GM18508 (cell line): Measurements from ENCODE around the gene ACSF3.
"Not testable (repeated sequence)": the region's sequence is repeated elsewhere in the genome, so short reads cannot be mapped to it uniquely, and the experiment has no call there.

Experiments used
- ATAC-seq: cut with Tn5 transposase; IDR thresholded peaks from one replicate; pipeline ENCODE4 v1.9.1; 2021; ENCODE audit warnings: moderate number of reproducible peaks; ENCODE audit not compliant: insufficient read depth, unreplicated experiment

Gene ACSF3

DNA sequence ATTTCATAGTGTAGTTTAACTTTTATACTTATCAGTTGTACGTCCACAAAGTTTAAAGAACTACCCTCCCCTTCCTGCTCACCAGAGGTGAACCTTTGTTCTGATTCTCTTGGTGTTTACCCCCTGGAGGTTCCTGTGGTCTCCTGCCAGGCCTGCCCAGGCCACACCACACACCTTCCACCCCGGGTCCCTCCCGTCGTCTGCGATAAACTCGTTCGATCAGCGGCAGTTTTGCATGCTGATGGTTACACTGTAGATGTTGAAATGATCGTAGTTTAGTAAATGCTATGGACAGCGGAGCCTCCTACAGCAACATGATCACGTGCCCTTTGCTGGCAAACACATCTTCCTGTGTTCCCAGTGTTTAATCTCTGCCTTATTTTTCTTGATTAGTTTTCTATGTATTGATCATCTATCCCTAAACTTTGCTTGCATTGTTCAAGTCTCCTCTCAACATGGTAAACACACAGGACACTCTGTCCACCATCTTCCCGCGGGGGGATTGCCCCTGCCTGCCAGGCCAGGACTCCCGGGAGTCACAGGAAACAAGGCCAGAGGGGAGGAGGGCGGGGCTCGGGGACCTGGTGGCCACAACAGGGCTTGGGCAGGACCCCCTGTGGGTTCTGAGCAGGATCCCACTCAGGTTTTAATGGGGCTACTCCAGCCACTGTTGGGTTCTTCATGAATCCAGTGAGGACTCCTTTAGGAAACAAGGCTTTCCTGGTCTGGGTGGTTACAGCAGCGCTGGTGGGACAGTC lies 2.8 kb upstream of the ACSF3 start:
- no peak for ATAC-seq

DNA sequence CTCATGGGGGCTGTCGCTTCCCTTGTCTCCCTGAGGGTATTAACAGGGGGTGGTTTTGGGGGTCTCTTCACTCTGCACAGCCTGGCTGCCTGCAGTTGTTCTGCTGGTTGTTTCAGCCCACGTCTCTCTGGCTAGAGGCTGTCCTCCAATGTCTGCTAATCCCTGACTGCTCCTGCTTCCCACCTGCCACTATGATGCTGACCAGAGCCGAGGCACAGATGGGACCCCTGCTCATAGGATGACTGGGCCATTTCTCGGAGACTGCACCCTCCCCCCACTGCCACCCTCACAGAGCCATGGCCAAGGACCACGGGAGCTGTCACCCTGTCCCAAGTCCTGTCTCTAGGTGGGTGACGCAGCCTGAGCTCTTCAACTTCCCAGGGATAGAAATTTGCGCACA lies 1.6 kb upstream of the ACSF3 start:
- no peak for ATAC-seq

DNA sequence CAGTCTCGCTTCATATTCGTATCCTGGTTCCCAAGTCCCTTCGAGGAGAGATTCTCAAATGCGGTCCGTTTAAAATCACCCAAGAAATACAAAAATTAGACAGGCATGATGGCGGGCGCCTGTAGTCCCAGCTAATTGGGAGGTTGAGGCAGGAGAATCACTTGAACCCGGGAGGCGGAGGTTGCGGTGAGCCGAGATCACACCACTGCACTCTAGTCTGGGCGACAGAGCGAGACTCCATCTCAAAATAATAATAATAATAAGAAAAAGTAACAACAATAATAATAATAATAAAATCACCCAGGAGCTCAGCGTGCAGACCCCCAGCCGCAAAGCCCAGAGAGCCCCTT lies 425 bp upstream of the ACSF3 start:
- ATAC-seq = not testable (repeated sequence)

DNA sequence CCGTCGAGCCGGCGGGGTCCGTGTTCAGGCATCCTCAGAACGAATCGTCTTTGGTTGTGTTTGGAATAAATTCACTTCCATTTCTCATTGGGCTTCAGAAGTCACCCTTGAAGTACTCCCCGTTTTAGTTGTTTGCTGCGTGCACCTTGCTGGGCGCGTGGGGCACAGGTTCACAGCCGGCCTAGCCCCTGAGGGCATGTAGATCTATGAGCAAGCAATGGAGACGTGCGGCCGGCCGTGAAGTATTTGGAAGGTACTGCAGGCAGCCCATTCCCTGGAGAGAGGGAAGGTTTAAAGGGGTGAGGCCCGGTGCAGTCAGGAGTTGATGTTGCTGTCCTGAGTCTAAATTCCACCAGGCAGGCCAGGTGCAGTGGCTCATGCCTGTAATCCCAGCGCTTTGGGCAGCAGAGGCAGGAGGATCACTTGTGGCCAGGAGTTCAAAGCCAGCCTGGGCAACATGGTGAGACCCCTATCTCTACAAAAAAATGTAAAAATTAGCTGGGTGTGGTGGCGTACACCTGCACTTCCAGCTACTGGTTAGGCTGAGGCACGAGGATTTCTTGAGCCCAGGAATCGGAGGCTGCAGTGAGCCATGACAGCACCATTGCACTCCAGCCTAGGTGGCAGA lies 714 bp downstream of the ACSF3 start:
- ATAC-seq = no peak

DNA sequence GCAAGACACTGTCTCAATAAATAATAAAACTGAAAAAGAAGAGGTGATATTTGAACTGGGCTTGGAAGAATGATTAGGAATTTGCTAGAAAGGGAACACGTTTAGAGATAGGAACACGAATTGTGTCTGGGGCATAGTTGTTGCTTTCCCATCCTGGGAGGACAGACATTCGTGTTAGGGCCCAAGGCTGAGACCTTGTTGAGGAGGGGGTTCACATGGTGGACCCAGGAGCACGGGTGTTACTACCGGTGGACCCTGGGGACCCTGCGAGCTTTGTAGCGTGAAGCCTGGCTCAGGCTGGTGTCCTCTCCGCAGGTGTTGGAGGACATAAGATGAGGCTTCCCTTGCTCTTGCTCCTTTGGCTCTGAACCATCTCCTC lies 1.2 kb downstream of the ACSF3 start:
- ATAC-seq = no peak

DNA sequence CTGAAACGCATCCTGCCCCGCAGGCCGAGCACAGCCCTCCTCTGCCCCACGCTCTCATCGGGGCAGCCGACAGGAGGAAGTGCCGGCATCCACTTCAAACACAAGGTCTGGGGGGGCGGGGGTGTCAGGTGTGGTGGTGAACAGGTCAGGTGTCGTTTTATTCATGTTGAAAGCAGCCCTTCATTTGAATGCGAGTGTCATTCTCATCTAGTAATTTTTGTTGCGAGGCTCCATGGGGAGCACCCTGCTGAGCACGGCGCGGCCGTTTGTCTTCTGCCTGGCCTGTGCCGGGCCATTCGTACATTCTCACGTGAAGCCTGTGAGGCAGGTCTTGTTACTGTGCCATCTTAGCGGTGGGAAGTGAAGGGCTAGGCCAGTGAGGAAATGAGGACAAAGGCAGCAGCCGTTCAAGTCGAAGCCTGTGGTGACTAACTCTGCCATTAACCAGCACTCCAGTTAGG lies 1.9 kb downstream of the ACSF3 start:
- no peak for ATAC-seq

DNA sequence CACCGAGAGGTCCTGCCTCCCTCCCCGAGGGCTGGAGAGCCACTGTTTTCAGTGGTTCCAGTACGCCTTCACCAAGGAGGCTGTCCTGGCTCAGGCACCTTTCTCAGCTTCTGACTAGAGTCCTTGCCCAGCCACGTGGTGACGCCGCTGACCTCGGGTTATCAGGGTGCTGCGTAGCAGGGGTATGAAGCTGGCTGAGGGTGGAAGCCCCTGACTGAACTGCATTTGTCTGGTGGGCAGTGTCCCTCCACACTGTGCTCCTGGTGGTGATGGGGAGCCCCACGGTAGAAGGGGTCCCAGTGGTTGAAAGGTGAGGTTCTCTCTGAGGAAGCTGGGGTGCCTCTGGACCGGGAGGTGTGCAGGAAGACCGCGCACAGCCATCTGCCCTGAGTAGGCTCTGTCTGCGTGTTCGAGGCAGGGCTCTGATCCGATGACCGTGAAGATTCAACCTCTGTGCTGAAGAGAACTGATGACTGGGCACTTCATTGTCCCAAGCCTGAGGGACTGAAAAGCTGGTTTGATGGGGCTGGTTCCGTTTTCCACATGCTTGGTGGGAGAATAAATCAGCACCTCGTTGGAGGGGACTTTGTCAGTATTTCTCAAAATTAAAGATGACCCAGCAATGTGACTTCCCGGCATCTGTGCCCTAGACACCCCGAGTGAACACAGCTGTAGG lies 2.5 kb downstream of the ACSF3 start:
- no peak for ATAC-seq

DNA sequence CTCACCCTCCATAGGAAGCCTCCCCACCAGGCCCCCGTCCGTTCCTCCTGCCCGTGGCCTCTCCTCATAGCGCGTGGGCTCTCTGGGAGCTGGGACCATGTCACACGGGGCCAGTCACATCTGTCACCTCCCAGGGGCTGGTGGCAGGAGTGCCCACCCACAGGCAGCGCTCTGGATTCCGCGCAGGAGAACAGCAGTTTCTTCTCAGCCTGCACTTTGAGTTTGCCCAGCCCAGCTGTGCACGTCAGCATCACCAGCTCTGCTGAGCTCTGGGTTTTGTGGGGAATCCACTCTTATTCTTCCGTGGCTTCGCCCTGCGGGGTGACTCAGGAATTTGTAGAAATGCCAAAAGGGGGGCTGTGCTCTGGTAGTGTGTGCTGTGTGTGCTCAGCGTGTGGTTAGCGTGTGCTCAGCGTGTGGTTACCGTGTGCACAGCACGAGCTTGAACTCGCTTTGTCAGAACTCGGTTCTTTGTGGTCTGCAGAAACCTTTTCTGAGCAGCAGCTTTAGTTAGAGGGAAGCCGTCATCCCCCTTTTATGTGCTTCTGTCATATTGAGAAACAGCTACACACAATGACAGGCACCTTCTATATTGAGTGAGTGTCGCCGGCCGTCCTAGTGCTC lies 3.2 kb downstream of the ACSF3 start:
- no peak for ATAC-seq

DNA sequence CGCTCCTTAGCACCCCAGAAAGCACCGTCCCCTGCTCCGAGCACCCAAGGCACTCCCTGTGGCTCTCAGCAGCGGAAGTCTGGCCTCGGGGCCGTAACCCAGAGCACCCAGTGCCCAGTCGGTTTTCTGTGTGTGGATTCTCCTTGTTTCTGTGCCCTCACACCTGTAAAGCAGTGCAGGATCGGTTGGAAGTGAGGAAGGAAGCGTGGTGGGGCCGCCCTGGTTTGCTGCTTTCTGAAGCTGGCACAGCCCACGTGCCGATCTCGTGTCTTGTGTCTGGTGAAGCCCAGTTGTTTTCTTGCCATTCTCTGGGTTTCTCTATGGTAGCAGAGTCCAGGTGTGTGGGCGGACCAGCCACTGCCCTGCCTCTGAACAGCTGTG lies 3.7 kb downstream of the ACSF3 start:
- no peak for ATAC-seq

DNA sequence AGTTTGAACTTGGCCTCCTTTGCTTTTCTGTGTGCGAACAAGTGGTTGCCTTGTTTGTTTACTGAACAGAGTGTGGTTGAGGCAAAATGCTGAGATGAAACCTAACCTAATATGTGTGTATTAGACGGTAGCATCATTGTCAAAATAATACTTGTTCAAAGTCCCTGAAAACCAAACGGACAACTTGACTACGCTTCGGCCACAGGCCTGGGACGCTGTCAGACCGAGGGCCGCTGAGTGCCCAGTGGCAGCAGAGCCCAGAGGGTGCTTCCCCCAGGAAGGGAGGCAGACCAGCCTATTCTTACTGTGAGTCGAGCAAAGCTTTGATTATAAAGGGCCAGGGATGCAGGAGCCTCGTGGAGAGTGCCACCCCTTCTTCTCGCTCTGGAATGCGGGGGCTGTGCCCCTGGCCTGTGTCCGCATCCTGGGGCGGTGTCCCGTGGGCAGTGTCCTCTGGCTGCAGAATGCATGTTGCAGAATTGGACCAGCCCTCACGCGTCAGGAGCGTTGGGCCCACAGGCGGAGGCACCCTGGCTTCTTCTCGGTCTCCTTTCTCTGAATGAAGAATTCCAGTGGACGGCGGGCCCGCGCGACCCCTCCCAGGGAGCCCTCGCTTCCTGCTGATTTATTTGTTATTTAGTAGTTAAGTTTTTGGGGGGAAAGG lies 5.2 kb downstream of the ACSF3 start:
- ATAC-seq = no peak

DNA sequence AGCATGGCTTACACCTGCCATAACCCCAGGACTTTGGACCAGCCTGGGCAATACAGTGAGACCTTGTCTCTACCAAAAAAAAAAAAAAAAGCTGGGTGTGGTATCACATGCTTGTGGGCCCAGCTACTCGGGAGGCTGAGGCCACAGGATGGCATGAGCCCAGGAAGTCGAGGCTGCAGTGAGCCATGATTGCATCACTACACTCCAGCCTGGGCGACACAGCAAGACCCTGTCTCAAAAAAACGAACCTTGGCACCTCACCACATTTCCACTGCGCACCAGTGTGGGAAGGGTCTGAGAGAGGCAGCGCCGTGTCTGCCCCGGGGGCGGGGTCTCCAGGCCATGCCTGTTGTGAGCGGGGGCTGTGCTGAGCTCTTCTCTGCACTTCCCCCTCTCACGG lies 6.3 kb downstream of the ACSF3 start:
- ATAC-seq = no peak

DNA sequence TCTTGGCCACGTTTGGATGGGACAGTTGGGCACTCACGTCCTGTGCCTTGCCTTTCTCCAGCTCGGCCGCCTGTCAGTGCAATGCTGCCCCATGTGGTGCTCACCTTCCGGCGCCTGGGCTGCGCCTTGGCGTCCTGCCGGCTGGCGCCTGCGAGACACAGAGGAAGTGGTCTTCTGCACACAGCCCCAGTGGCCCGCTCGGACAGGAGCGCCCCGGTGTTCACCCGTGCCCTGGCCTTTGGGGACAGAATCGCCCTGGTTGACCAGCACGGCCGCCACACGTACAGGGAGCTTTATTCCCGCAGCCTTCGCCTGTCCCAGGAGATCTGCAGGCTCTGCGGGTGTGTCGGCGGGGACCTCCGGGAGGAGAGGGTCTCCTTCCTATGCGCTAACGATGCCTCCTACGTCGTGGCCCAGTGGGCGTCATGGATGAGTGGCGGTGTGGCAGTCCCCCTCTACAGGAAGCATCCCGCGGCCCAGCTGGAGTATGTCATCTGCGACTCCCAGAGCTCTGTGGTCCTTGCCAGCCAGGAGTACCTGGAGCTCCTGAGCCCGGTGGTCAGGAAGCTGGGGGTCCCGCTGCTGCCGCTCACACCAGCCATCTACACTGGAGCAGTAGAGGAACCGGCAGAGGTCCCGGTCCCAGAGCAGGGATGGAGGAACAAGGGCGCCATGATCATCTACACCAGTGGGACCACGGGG lies 7.1 kb downstream of the ACSF3 start:
- ATAC-seq = no peak

DNA sequence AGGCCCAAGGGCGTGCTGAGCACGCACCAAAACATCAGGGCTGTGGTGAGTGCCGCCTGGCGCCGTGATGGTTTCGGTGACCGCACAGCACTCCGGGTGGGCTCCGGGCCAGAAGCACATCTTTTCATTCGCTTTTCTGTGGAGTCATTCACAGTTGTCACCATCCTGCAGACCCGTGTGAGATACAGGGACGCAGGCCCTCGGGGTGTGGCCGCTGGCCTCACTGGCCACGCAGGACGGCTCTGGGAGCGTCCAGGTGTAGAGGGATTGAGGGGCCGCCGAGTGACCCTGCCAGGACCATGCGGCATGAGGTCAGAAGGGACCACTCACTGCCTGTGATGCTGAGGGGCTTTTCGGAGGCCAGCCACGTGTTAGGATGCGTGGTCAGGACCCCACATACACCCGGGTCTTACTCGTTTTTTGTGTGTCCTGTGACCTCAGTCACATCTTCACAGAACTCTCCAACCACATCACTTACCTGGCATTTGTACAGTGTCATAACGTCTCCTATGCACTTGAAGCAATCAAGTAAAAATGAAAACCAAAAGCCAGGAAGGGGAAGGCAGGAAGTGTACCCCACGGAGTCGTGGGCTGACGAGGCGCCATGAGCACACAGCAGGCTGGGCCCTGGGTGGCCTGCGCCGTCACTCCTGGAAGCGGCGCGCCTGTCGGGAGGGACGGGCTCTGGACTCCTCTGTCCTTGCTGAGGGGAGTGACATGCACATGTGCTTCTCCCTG lies 7.8 kb downstream of the ACSF3 start:
- no peak for ATAC-seq

DNA sequence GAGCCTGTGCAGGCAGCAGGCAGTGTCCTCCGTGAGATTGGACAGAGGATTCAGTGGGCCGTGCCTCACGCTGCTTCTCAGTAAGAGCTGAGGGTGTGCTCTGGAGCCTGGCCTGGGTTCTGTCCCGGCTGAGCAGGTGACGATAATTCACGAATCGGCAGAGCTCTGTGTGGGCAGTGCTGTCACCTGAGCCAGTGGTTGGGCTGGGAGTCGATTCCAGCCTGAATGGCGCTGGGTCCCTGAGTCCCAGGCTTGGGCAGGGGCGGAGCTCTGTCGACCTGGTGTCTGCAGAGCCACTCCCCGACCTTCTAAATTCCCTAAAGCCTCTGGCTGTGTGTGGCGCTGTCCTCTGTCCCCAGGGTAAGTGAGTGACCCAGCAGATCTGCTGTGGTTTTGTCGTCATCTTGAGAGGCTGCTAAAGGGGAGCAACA lies 8.4 kb downstream of the ACSF3 start:
- ATAC-seq = no peak

DNA sequence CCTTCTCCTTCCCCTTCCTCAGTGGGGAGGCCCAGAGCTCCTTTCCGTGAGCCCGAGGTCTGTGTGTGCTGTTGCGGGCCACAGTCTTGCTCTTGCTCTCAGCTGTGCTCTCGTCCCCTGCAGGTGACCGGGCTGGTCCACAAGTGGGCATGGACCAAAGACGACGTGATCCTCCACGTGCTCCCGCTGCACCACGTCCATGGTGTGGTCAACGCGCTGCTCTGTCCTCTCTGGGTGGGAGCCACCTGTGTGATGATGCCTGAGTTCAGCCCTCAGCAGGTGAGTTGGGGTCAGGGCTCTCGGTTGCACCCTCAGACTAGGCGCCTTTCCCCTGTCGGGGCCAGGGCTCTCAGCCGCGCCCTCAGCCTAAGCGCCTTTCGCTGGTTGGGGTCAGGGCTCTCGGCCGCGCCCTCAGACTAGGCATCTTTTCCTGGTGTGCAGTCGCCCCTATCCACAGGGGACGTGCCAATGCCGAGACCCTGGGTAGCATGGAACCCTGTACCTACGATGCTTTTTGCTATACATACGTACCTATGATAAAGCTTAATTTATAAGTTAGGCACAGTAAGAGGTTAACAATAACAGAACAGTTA lies 8.9 kb downstream of the ACSF3 start:
- no peak for ATAC-seq

DNA sequence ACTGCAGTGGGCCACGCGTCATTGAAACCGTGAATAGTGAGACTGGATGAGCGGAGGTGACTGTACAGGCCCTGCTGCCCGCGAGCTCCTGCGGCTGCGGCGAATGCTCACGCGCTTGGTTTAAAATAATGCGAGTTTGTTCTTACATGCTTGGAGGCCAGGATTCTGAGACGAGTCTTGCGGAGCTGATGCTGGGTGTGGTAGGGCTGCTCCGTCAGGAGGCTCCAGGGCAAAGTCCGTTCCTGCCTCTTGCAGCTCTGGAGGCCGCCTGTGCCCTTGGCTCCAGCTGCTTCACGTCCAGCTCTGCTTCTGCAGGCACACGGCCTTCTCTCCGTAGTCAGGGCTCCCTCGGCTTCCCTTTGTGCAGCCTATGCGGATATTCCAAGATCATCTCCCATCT lies 9.5 kb downstream of the ACSF3 start:
- ATAC-seq = no peak

DNA sequence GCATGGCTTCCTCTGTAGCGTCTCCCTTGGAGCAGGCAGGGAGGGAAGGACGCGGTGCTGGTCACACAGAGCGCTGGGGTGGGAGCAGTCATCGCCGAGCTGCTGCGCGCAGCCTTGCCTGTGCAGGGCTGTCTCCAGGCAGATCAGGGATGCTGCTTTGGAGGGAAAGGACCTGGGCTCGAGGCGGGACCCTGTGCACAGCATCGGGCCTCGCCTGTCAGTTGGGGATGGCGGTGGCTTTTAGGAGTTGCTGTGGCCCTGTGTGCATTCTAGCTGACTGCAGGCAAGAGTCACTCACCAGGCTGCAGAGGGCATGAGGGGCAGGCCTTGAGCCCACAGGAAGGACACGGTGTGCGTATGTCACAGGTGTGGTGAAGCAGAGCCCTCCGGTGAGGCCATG lies 10.1 kb downstream of the ACSF3 start:
- ATAC-seq = no peak

DNA sequence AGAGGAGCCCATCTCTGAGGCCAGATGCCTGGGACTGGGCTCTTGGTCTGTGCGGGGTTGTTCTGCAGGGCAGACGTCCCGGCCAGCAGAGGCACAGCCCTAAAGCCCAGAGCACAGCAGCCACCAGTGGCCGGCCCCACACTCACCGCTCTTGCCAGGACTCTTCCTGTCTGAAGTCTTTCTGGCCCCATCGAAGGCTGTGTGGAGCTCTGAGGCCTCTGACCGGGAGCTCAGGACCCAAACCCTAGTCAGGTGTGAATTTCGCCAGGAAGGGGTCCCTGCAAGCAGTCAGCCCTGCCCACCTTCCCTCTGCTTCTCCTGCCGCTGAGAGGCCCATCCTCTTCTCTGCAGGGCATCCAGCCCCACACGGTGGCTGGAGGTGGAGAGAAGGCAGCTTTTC lies 10.7 kb downstream of the ACSF3 start:
- no peak for ATAC-seq

DNA sequence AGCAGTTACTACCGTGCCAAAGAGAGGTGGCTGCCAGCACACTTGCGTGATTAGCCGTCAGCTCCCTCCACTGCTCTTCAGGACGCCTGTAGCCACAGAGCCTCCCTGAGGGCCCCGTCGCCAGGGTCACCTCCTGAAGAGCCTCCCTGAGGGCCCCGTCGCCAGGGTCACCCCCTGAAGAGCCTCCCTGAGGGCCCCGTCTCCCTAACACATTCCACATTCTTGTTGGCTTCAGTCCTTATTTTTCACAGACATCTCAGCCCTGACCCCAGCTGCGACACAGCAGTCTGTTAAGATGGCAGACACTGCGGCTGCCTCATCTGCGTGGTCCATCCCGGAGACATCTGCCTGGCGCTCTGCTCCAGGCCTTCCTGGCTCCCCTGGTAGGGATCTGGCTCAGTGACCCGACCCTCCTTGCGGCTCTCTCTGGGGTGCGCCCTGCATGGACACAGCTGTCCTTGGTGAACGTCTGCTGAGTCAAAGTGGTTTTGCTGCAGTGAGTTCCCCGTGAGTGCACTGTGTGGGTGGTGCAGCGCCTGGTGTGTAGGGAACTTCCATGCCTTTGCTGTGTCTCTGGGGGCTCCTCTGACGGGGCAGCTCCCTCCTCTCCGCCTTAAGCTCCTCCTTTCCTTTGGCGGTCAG lies 11.4 kb downstream of the ACSF3 start:
- ATAC-seq = no peak
